ENCODE data around the gene ATP4B. TPM values are rescaled to one million over a fixed set of nuclear protein-coding genes. Genes with fewer than 3 reads are reported as not detected.

The ATP4B gene
- total RNA-seq, 1 experiment from 2014 or later = not detected

GRCh38 chr13:113623491-113624234, 34.3 kb downstream of the ATP4B start:
- H3K9me3 ChIP-seq (ENCODE audit: control insufficient read depth in 1 of 2, insufficient read depth in 1 of 2, low read depth in 1 of 2, low read length in 2 of 2) = no peaks in the 10 kb centered on the region
- POLR2A ChIA-PET = no interaction called here
- H4K20me1 ChIP-seq (ENCODE audit: insufficient read depth) = peaks cover 9% of the 10 kb centered on the region; the same call in 1 of the 2 replicates
- no peak overlapping the region for H3K4me2 ChIP-seq (ENCODE audit: low read length)
- H3K4me3 ChIP-seq (replicated peaks in 1 of 2; ENCODE audit: low read depth in 1 of 2, low read length in 2 of 2) = no peak overlapping the region
- CTCF ChIA-PET = no interaction called here
- peaks cover 97% of the 10 kb centered on the region for H3K79me2 ChIP-seq (ENCODE audit: insufficient read depth, low read length)
- no peaks in the 10 kb centered on the region for H3K4me1 ChIP-seq (ENCODE audit: control insufficient read depth in 1 of 2, insufficient read depth in 2 of 2, low read length in 2 of 2)
- H3K9ac ChIP-seq (ENCODE audit: low read length) = no peak overlapping the region
- RAD21 ChIA-PET (ENCODE audit: low non-redundant PET in 1 of 2, low total read pairs in 2 of 2, uncharacterized antibody in 2 of 2, unreplicated experiment in 2 of 2) = no interaction called here
- no TSS peak for BruUV-seq (replicated peaks)
- H2AFZ ChIP-seq (ENCODE audit: low read depth, low read length, poor library complexity, severe bottlenecking) = no peak overlapping the region
- intact Hi-C loops (cut with micrococcal nuclease) = no loop called here
- TF ChIP-seq ZBTB33 (IDR thresholded peaks at IDR 0.05; ENCODE audit: extremely low read depth, insufficient replicate concordance, low read length) (no peak), EGR1 (IDR thresholded peaks at IDR 0.05; ENCODE audit: low read depth) (no peak), EZH2 (IDR thresholded peaks at IDR 0.05) (no peak), REST (IDR thresholded peaks at IDR 0.05; ENCODE audit: low read depth) (no peak), CBX3 (IDR thresholded peaks at IDR 0.05; ENCODE audit: low read depth) (no peak)
- H3K36me3 ChIP-seq (ENCODE audit: control insufficient read depth in 1 of 2, insufficient read depth in 2 of 2, low read length in 2 of 2) = peaks cover 17 to 44% of the 10 kb centered on the region in 2 experiments
- no peak for DNase-seq (ENCODE audit: low read depth, low spot score)
- no peaks in the 10 kb centered on the region for H3K9me2 ChIP-seq (ENCODE audit: insufficient read depth)
- no peak overlapping the region; the same call in 1 of the 2 replicates for H3K27ac ChIP-seq (ENCODE audit: low read depth, low read length)
- ATAC-seq = no peak
- no peaks in the 10 kb centered on the region for H3K27me3 ChIP-seq (ENCODE audit: insufficient read depth, low read length)
